BLaER1 (cell line): ENCODE results near the gene CEP85L.

Experiments
- H3K27ac ChIP-seq: shearing (Covaris generic); formaldehyde crosslinking; 2 replicates; pipeline ENCODE4 v1.8.1; 2022
- H3K27me3 ChIP-seq: shearing (Covaris generic); formaldehyde crosslinking; 2 replicates; pipeline ENCODE4 v1.8.1; 2022
- H3K36me3 ChIP-seq: shearing (Covaris generic); formaldehyde crosslinking; 2 replicates; pipeline ENCODE4 v1.8.1; 2022
- H3K4me1 ChIP-seq: shearing (Covaris generic); formaldehyde crosslinking; 2 replicates; pipeline ENCODE4 v1.8.1; 2022
- H3K4me2 ChIP-seq: shearing (Covaris generic); formaldehyde crosslinking; 2 replicates; pipeline ENCODE4 v1.8.1; 2022
- H3K4me3 ChIP-seq: shearing (Covaris generic); formaldehyde crosslinking; 2 replicates; pipeline ENCODE4 v1.8.1; 2022
- H3K9ac ChIP-seq: shearing (Covaris generic); formaldehyde crosslinking; 2 replicates; pipeline ENCODE4 v1.8.1; 2022
- H3K9me3 ChIP-seq: shearing (Covaris generic); formaldehyde crosslinking; 2 replicates; pipeline ENCODE4 v1.8.1; 2022
- H4K20me1 ChIP-seq: shearing (Covaris generic); formaldehyde crosslinking; 2 replicates; pipeline ENCODE4 v1.8.1; 2022
- Cebpa-rat ChIP-seq: shearing (Covaris generic); IDR thresholded peaks from 2 replicates; pipeline ENCODE4 v1.8.1; 2022

CEP85L gene

GRCh38 chr6:118645395-118645794 is 6.0 kb downstream of the CEP85L start:
- no peaks in the 10 kb centered on the region for H3K36me3 ChIP-seq
- no peak overlapping the region for H3K4me3 ChIP-seq
- H3K4me1 ChIP-seq = peaks cover 14% of the 10 kb centered on the region
- no peak for TF ChIP-seq Cebpa-rat
- no peak overlapping the region for H3K27ac ChIP-seq
- no peaks in the 10 kb centered on the region; the same call in 1 of the 2 replicates for H3K9me3 ChIP-seq
- peaks cover 27% of the 10 kb centered on the region for H4K20me1 ChIP-seq
- H3K9ac ChIP-seq = no peak overlapping the region
- no peak overlapping the region for H3K4me2 ChIP-seq
- H3K27me3 ChIP-seq = peaks cover 7% of the 10 kb centered on the region

- Histone ChIP-seq H3K27ac (no peak overlapping the region), H3K4me2 (no peak overlapping the region), H3K27me3 (no peaks in the 10 kb centered on the region), H3K4me3 (no peak overlapping the region), H3K9me3 (no peaks in the 10 kb centered on the region; the same call in 1 of the 2 replicates), H3K9ac (no peak overlapping the region), H3K36me3 (no peaks in the 10 kb centered on the region), H3K4me1 (peaks cover under 1% of the 10 kb centered on the region; the same call in 1 of the 2 replicates), H4K20me1 (peaks cover 27% of the 10 kb centered on the region)
- no peak for TF ChIP-seq Cebpa-rat
Observed at GRCh38 chr6:118644007-118644406, 7.4 kb downstream of the CEP85L start.

- peaks cover 28% of the 10 kb centered on the region for H4K20me1 ChIP-seq
- no peaks in the 10 kb centered on the region for H3K9me3 ChIP-seq
- TF ChIP-seq Cebpa-rat = no peak
- H3K36me3 ChIP-seq = no peaks in the 10 kb centered on the region
- no peak overlapping the region for H3K27ac ChIP-seq
- H3K4me2 ChIP-seq = no peak overlapping the region
- no peaks in the 10 kb centered on the region for H3K27me3 ChIP-seq
- no peak overlapping the region for H3K9ac ChIP-seq
- H3K4me1 ChIP-seq = no peaks in the 10 kb centered on the region
- H3K4me3 ChIP-seq = no peak overlapping the region
Observed at GRCh38 chr6:118641042-118641441, 10.3 kb downstream of the CEP85L start.

GRCh38 chr6:118639054-118639964 is 12.1 kb downstream of the CEP85L start:
- Histone ChIP-seq H3K27me3 (no peaks in the 10 kb centered on the region), H3K36me3 (no peaks in the 10 kb centered on the region), H3K27ac (no peak overlapping the region), H4K20me1 (peaks cover 27% of the 10 kb centered on the region), H3K4me2 (no peak overlapping the region), H3K4me1 (no peaks in the 10 kb centered on the region), H3K9ac (no peak overlapping the region), H3K4me3 (no peak overlapping the region), H3K9me3 (no peaks in the 10 kb centered on the region)
- TF ChIP-seq Cebpa-rat = no peak

GRCh38 chr6:118638288-118638687 is 13.1 kb downstream of the CEP85L start:
- Histone ChIP-seq H3K9me3 (no peaks in the 10 kb centered on the region), H3K4me2 (no peak overlapping the region), H3K27ac (no peak overlapping the region), H3K27me3 (no peaks in the 10 kb centered on the region), H3K9ac (no peak overlapping the region), H4K20me1 (peaks cover 18% of the 10 kb centered on the region), H3K4me1 (no peaks in the 10 kb centered on the region), H3K4me3 (no peak overlapping the region), H3K36me3 (no peaks in the 10 kb centered on the region)
- no peak for TF ChIP-seq Cebpa-rat

- no peak overlapping the region for H3K9ac ChIP-seq
- no peak overlapping the region for H3K27ac ChIP-seq
- H3K27me3 ChIP-seq = no peaks in the 10 kb centered on the region
- no peak overlapping the region for H3K4me2 ChIP-seq
- H3K36me3 ChIP-seq = no peaks in the 10 kb centered on the region
- no peaks in the 10 kb centered on the region for H3K4me1 ChIP-seq
- no peak overlapping the region for H3K4me3 ChIP-seq
- TF ChIP-seq Cebpa-rat = no peak
- H4K20me1 ChIP-seq = peaks cover 18% of the 10 kb centered on the region
- H3K9me3 ChIP-seq = no peaks in the 10 kb centered on the region
Observed at GRCh38 chr6:118635909-118636735, 15.3 kb downstream of the CEP85L start.

- no peak overlapping the region for H3K27ac ChIP-seq
- H3K9me3 ChIP-seq = no peaks in the 10 kb centered on the region
- no peaks in the 10 kb centered on the region for H3K27me3 ChIP-seq
- H4K20me1 ChIP-seq = no peaks in the 10 kb centered on the region
- no peak overlapping the region for H3K9ac ChIP-seq
- H3K4me1 ChIP-seq = no peaks in the 10 kb centered on the region
- peaks cover 9% of the 10 kb centered on the region for H3K36me3 ChIP-seq
- no peak for TF ChIP-seq Cebpa-rat
- no peak overlapping the region for H3K4me2 ChIP-seq
- H3K4me3 ChIP-seq = no peak overlapping the region
Observed at GRCh38 chr6:118632359-118632758, 19.0 kb downstream of the CEP85L start.

- no peaks in the 10 kb centered on the region for H3K27me3 ChIP-seq
- no peak for TF ChIP-seq Cebpa-rat
- no peak overlapping the region for H3K9ac ChIP-seq
- no peaks in the 10 kb centered on the region for H4K20me1 ChIP-seq
- H3K9me3 ChIP-seq = peaks cover 13% of the 10 kb centered on the region
- H3K27ac ChIP-seq = no peak overlapping the region
- H3K4me3 ChIP-seq = no peak overlapping the region
- H3K4me1 ChIP-seq = no peaks in the 10 kb centered on the region
- H3K36me3 ChIP-seq = peaks cover 12% of the 10 kb centered on the region
- no peak overlapping the region for H3K4me2 ChIP-seq
Observed at GRCh38 chr6:118630923-118631322, 20.5 kb downstream of the CEP85L start.

- Histone ChIP-seq H3K36me3 (peaks cover 21% of the 10 kb centered on the region), H3K27ac (no peak overlapping the region), H3K9me3 (peaks cover 22% of the 10 kb centered on the region), H4K20me1 (no peaks in the 10 kb centered on the region), H3K4me1 (no peaks in the 10 kb centered on the region), H3K4me3 (no peak overlapping the region), H3K27me3 (no peaks in the 10 kb centered on the region), H3K9ac (no peak overlapping the region), H3K4me2 (no peak overlapping the region)
- no peak for TF ChIP-seq Cebpa-rat
Observed at GRCh38 chr6:118630067-118630466, 21.3 kb downstream of the CEP85L start.

- H3K27me3 ChIP-seq = no peaks in the 10 kb centered on the region
- H3K4me2 ChIP-seq = no peak overlapping the region
- no peak overlapping the region for H3K4me3 ChIP-seq
- H3K36me3 ChIP-seq = peaks cover 21% of the 10 kb centered on the region
- H3K4me1 ChIP-seq = no peaks in the 10 kb centered on the region
- peaks cover 28% of the 10 kb centered on the region for H3K9me3 ChIP-seq
- no peak overlapping the region for H3K27ac ChIP-seq
- no peak overlapping the region for H3K9ac ChIP-seq
- TF ChIP-seq Cebpa-rat = no peak
- no peaks in the 10 kb centered on the region for H4K20me1 ChIP-seq
Observed at GRCh38 chr6:118627724-118628123, 23.7 kb downstream of the CEP85L start.
